ENCODE results near the gene CYP27B1.
"Not testable (repeated sequence)": the region's sequence is repeated elsewhere in the genome, so short reads cannot be mapped to it uniquely, and the experiment has no call there.

CYP27B1 gene

GRCh38 chr12:57777367-57777766 is 10.5 kb upstream of the CYP27B1 start:
- no peak for TF ChIP-seq CTCF (conservative IDR thresholded peaks at IDR 0.05)
- no peak overlapping the region for H3K27ac ChIP-seq

GRCh38 chr12:57776247-57776587 is 9.3 kb upstream of the CYP27B1 start:
- no peak overlapping the region for H3K27ac ChIP-seq
- TF ChIP-seq CTCF (conservative IDR thresholded peaks at IDR 0.05): no peak

DNA sequence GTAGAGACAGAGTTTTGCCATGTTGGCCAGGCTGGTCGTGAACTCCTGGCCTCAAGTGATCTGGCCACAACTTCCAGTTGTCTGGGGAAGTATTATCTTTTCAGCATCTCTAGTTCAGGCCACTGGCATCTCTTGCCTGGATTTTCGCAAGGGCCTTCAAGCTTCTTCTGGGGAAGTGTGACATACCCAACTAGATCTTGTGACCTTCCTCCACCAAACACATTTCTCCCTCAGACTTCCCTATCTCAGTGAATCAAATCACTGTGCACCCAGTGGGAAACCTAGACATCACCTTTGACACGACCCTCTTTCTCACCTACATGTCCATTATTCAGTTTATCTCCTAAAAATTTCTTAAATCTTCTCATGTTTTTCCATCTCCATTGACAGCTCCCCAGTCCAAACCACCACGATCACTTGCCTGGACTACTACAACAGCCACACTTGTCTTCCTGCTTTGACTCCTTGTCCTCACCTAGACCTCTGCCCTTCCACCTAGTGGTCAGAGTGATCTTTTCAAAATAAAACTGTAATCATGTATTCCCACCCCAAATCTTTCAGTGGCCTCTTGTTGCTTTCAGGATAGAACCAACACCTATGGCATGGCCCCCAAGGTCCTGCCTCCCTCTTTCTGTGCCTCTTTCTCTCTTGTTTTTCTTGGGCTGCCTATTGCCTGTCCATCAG is 8.8 kb upstream of the CYP27B1 start:
- no peak for TF ChIP-seq CTCF (conservative IDR thresholded peaks at IDR 0.05)
- H3K27ac ChIP-seq: no peak overlapping the region

DNA sequence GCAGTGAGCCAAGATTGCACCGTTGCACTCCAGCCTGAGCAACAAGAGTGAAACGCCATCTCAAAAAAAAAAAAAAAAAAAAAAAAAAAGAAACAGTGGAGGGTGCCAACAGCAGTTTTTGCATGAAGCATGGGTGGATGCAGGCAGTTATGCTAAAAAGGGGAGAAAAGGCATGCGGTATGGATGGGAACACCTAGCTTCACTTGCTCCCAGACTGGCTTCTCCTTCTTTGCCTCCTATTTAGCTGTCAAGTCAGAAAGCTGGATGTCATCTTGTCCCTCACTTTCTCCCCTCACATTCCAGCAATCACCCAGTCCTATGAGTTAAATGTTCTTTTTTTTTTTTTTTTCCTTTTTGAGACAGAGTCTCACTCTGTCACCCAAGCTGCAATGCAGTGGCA is 8.2 kb upstream of the CYP27B1 start:
- TF ChIP-seq CTCF (conservative IDR thresholded peaks at IDR 0.05): no peak
- no peak overlapping the region for H3K27ac ChIP-seq

DNA sequence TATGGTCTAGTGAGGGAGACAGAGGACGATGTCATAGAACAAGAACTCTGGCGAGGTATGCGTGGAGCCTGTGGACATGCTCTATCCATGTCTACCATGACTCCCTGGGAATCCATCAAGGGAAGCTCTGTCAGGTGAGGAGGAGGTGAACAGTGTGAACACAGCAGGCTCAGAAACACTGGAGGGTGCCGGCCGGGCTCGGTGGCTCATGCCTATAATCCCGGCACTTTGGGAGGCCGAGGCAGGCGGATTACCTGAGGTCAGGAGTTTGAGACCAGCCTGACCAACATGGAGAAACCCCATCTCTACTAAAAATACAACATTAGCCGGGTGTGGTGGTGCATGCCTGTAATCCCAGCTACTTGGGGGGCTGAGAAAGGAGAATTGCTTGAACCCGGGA is 7.8 kb upstream of the CYP27B1 start:
- H3K27ac ChIP-seq: not testable (repeated sequence)

GRCh38 chr12:57772429-57773322 is 5.8 kb upstream of the CYP27B1 start, which contains the start of gene EEF1AKMT3:
TSS of gene EEF1AKMT3 (plus strand) at chr12:57772614. CDS start at chr12:57772725, 111 bp downstream.
- no peak for TF ChIP-seq CTCF (conservative IDR thresholded peaks at IDR 0.05)

GRCh38 chr12:57771873-57772428 is 5.1 kb upstream of the CYP27B1 start, which contains the start of gene METTL1:
TSS of gene METTL1 (minus strand) at chr12:57772105. CDS start at chr12:57772083, 22 bp downstream.
- peak within 1 kb of the TSS; percentile 98 for H3K27ac ChIP-seq
- TF ChIP-seq CTCF (conservative IDR thresholded peaks at IDR 0.05): no peak

More at GRCh38 chr12:57772429-57773322, 5.8 kb upstream of the CYP27B1 start, which contains the start of gene EEF1AKMT3:
- H3K27ac ChIP-seq: peak within 1 kb of the TSS; percentile 98
